ENCODE measurements around the gene PLP1.

DNA sequence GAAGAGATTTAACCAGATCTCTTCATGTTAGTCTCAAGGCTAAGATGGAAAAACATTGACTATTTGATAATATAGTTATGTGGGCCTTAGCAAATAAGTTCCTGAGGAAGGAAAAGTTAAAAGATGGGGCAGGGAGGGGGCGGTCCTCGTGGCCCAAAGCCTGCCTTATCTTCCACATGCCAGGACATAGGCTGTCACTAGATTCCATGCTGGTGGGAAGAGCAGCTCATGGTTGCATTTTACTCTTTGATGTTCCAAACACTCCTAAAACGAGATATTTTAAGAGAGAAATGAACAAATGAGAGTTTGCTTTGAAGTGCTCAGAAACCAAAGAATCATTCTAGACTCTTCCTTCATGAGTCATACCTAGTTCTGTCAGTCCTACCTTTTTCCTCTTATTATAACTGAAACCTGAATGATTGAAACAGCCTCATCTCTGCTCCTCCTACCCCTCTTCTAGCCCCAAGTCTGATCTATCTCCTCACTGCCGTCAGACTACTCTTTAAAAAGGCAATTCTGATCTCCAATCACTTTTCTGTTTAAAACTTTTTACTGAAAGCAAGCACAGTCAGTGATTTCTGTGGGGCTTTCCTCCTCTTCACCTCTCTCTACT, 30.3 kb downstream of the PLP1 start:
- TF ChIP-seq, protein P1, sequence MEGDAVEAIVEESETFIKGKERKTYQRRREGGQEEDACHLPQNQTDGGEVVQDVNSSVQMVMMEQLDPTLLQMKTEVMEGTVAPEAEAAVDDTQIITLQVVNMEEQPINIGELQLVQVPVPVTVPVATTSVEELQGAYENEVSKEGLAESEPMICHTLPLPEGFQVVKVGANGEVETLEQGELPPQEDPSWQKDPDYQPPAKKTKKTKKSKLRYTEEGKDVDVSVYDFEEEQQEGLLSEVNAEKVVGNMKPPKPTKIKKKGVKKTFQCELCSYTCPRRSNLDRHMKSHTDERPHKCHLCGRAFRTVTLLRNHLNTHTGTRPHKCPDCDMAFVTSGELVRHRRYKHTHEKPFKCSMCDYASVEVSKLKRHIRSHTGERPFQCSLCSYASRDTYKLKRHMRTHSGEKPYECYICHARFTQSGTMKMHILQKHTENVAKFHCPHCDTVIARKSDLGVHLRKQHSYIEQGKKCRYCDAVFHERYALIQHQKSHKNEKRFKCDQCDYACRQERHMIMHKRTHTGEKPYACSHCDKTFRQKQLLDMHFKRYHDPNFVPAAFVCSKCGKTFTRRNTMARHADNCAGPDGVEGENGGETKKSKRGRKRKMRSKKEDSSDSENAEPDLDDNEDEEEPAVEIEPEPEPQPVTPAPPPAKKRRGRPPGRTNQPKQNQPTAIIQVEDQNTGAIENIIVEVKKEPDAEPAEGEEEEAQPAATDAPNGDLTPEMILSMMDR (IDR thresholded peaks at IDR 0.05; ENCODE audit: insufficient read depth, low read length, poor library complexity, severe bottlenecking), result no peak
- no peak for TF ChIP-seq EZH2phosphoT487 (conservative IDR thresholded peaks at IDR 0.05; ENCODE audit: low read length)

Data from SU-DHL-6 (cell line).